Measurements from ENCODE around the gene THY1.

Gene THY1

DNA sequence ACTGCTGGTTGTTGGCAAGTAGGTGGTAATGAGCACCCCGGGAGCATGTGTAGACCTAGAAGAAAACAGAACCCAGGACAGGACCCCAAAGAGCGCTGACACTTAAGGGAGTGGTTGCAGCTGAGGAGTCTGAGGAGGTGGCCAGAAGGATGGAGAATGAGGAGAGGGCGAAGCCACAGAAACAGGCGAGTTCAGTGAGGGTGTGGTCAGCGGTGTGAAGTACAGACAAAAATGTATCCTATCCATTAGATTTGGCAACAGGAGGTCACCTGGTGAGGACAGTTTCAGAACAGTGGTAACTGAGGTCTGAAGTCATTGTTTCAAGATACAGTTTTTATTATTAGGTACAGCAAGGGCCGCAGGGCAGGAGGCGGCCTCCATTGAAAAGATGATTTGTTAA is 8.6 kb upstream of the THY1 start:
- TF ChIP-seq, protein P1, sequence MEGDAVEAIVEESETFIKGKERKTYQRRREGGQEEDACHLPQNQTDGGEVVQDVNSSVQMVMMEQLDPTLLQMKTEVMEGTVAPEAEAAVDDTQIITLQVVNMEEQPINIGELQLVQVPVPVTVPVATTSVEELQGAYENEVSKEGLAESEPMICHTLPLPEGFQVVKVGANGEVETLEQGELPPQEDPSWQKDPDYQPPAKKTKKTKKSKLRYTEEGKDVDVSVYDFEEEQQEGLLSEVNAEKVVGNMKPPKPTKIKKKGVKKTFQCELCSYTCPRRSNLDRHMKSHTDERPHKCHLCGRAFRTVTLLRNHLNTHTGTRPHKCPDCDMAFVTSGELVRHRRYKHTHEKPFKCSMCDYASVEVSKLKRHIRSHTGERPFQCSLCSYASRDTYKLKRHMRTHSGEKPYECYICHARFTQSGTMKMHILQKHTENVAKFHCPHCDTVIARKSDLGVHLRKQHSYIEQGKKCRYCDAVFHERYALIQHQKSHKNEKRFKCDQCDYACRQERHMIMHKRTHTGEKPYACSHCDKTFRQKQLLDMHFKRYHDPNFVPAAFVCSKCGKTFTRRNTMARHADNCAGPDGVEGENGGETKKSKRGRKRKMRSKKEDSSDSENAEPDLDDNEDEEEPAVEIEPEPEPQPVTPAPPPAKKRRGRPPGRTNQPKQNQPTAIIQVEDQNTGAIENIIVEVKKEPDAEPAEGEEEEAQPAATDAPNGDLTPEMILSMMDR (conservative IDR thresholded peaks at IDR 0.05) = no peak
- TF ChIP-seq ZFX (IDR thresholded peaks at IDR 0.05) = no peak
- no peak overlapping the region for H3K27ac ChIP-seq

DNA sequence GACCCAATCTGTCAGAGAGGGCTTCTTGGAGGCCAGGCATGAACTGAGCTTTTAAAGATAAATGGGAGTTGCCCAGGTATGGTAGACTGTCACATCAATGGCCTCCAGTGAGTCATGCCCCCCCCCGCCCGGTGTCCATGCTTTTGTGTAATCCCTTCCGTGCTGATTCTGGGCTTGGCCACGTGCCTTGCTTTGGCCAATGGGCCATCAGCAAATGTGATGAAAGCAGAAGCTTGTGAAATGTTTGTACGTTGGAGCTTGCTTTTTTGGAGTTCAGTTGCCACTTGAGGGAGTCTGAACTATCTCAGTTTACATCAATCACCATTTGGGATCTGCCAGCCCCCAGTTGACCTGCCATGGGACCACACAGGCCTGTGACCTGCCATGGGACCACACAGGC is 4.3 kb upstream of the THY1 start:
- H3K27ac ChIP-seq = no peak overlapping the region
- TF ChIP-seq, protein P1 (conservative IDR thresholded peaks at IDR 0.05) = no peak
- no peak for TF ChIP-seq ZFX (IDR thresholded peaks at IDR 0.05)

DNA sequence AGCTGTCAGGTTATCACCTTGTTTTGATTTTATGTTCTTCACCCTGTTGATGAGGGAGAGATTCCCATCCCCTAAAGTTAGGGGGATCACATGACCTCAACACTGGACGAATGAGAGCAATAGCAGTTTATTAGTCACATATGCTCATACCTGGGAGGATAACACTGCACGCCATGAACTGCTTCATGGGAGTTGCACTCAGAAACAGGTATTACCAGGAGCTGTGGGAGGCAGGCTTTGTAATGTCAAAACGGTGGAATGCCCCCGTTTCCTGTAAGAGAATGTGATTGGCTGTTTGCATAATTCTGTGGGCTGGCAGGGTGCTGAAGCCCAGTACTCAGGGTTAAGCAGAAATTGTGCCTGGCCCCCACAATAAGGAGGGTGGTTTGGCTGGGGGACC is 3.2 kb upstream of the THY1 start:
- H3K27ac ChIP-seq = no peak overlapping the region
- TF ChIP-seq ZFX (IDR thresholded peaks at IDR 0.05) = no peak
- TF ChIP-seq, protein P1 (conservative IDR thresholded peaks at IDR 0.05) = no peak

DNA sequence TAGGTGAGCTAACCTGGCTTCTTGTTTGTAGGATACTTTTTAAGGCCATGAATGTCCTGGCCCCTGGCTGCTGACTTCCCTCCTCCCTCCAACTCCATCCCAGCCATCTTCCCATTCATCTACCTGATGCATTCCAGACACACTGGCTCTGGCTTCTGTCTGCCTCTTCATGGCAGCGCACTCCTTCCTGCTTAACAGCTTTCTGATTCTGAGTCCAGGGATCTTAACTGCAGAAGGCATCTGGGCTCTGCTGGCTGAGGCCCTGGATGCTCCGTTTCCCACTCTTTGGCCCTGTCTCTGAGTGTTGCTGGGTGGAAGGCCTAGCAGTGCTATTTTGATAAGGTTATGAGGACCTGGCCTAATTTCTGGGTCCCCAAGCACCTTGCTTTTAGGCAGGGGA is 1.8 kb upstream of the THY1 start:
- no peak overlapping the region for H3K27ac ChIP-seq
- TF ChIP-seq ZFX (IDR thresholded peaks at IDR 0.05) = no peak
- TF ChIP-seq, protein P1 (conservative IDR thresholded peaks at IDR 0.05) = no peak

DNA sequence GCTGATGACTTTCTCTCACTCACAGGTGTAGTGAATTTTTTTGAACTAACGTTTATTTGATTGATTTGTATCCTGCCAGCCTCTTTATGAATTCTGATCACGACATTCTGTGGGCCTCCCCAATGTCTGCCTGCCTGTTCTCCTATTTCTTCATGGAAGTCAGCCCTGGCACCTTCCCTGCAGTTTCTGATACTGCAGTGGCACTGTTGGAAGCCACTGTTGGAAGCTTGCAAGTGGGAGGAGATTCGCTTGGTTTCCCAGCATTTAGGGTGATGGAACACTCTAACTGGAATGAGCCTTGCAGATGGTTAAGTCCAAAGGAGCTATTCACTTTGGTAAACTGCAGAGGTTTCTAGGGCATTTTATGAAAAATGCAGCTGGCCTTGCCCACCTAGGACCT is 1.3 kb upstream of the THY1 start:
- no peak overlapping the region for H3K27ac ChIP-seq
- no peak for TF ChIP-seq ZFX (IDR thresholded peaks at IDR 0.05)
- TF ChIP-seq, protein P1 (conservative IDR thresholded peaks at IDR 0.05) = no peak

DNA sequence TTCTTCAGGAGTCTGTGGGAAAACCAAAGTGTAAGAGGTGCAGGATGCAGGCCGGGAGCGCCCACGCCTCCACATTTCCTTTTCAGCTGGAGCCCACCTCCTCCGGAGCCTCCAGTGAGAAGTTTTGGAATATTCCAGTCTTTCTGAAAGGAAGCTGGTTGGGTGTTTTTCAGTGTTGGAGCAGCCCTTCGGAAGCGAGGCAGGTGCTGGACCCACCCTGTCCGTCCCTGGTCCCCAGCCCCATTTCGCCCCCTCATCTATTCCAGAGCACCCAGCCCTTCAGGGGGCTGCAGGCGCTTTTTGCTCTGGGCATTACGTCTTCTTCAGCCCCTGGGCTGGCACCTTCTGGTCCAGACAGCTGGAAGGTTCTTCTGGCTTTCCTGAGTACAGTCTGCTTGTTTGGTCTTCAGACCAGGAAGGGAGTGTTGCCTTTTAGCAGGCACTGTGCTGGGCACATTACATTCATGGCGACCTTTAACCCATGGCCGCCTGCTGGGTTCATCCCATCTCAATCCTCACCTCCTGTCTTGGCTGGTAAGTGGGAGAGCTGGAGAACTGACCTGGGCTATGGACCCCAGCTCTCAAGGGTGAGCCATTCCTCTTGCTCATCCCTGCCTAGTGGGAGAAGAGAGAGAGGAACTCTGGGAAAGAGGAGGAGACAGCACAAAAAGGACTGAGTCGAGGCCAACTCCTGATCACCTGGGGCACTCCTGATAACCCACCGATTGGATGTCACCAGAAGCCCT is 710 bp upstream of the THY1 start:
- TF ChIP-seq ZFX (IDR thresholded peaks at IDR 0.05) = no peak
- TF ChIP-seq, protein P1 (conservative IDR thresholded peaks at IDR 0.05) = no peak
- H3K27ac ChIP-seq = no peak overlapping the region

DNA sequence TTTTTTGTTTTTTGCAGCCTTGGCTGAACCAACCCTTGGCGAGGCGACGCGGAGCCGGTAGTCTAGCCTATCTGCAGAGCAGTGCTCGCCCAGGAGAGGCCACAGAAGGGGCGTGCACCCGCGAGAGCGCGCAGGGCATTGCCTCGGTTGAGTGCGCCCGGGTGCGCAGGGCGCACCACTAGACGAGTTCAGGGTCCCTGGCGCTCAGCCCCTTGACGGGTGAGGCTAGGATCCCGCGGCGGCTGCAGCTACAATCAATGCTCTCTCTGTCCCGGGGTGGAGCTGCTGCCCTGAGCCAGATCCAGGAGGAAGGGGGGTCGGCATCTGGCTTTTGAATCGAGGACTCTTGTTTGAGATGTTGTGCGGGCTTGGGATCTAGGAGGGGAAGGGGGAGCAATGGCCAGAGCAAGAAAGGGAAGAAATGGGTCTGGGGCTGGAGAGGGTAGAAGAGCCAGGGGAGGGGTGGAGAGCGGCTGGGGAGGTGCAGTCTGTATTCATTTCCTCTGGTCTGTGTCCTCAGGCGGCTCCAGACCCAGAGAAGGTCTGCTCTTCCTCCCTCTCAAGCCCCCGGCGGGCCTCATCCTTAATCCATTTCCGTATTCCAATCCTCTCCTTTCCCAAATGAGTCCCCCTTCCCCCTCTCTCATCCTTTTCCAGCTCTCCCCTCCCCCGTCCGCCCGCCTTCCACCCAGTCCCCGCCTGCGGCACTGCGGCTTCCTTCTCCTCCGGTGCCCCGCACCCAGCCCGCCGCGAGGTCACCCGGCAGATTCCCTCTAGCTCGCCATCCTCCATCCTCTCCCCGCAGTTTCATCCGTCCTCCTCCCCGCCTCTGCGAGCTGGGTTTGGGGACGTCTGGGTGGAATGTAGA is 797 bp downstream of the THY1 start:
- TF ChIP-seq ZFX (IDR thresholded peaks at IDR 0.05) = no peak
- TF ChIP-seq, protein P1 (conservative IDR thresholded peaks at IDR 0.05) = no peak
- no peak overlapping the region for H3K27ac ChIP-seq

All from C4-2B (cell line).